GM18867 (cell line): ENCODE results near the gene LAMTOR4.

Experiments used
- ATAC-seq: cut with Tn5 transposase; IDR thresholded peaks from one replicate; pipeline ENCODE4 v1.9.1; 2021; ENCODE audit warnings: mild to moderate bottlenecking, moderate library complexity; ENCODE audit not compliant: unreplicated experiment

Gene LAMTOR4

GRCh38 chr7:100148559-100149328 is at the start of gene LAMTOR4:
TSS of gene LAMTOR4 (plus strand) at chr7:100148918. CDS start at chr7:100148973, 55 bp downstream.
- peak; percentile 97 for ATAC-seq

GRCh38 chr7:100099452-100099851 is 49.3 kb upstream of the LAMTOR4 start:
- no peak for ATAC-seq

DNA sequence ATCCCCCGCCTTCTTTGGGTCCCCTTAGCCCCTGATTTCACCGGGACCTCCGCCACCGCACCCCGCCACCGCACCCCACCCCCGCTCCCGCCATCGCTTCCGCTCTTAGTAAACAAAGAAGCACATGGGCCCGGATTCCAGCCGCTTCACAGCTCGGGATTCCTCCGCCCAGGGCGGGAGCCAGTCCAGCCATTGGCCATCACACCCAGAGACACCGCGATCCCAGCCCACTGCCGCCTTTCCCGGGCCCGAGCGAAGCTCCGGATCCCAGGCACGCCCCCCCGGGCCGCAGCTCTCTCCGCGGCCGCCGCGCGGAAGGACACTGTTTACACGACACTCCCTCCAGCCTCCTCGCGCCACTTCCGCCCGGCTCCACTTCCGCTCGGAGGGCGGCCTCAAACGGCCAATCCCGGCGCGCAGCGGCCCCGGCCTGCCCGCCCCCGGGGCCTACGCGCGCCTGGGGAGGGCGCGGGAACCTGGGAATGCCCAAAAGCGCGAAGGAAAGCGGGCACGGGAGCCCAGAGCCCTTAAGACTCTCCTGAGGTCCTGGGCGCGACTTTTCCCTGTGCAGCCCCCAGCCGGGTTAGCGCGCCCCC is 48.2 kb upstream of the LAMTOR4 start:
- peak; percentile 58 for ATAC-seq

DNA sequence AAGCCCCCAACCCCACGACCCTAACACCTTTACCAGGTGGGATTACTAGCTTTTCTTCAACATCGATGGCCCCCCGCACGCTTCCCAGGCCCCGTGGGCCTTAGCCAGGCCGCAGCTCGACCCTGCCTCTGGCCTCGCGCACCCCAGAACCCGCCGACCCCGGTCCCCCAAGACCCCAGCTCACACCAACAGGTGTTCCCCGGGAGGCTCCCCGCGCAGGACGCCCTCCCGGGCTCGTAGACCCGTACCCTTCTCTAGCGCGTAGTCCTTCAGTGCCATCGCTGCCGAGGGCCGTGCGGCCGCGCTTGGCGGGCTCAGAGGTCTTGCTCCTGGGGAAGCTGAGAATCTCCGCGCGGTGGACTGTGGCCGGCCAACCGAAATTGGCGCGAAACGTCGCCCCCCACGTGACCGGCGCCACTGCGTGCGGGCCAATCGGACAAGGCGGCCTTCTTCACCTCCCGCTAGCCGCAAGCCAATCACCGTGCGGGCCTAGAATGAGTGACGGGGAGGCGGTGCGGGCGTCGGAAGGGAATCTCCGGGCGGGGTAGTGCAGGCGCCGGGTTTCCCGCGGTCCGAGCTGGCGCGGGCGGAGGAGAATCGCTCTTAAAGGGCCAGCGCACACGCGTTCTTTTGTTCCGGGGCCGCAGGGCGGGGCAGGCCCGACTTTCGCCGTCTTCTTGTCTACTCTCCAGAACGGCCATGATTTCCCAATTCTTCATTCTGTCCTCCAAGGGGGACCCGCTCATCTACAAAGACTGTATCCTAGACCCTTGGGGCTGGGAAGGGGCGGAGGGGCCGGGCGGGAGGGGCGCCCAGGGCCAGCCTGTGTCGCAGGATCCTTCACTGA is 47.5 kb upstream of the LAMTOR4 start, which contains the start of the genes AP4M1 and MCM7:
Gene AP4M1, plus strand, starts transcription at position 628 of the 847 bp plus-strand sequence. Its CDS starts 72 bp downstream, at position 700.
Gene MCM7, minus strand, starts transcription at position 382 of the 847 bp plus-strand sequence. Its CDS starts 103 bp downstream, at position 279.
- ATAC-seq: peak; percentile 79

DNA sequence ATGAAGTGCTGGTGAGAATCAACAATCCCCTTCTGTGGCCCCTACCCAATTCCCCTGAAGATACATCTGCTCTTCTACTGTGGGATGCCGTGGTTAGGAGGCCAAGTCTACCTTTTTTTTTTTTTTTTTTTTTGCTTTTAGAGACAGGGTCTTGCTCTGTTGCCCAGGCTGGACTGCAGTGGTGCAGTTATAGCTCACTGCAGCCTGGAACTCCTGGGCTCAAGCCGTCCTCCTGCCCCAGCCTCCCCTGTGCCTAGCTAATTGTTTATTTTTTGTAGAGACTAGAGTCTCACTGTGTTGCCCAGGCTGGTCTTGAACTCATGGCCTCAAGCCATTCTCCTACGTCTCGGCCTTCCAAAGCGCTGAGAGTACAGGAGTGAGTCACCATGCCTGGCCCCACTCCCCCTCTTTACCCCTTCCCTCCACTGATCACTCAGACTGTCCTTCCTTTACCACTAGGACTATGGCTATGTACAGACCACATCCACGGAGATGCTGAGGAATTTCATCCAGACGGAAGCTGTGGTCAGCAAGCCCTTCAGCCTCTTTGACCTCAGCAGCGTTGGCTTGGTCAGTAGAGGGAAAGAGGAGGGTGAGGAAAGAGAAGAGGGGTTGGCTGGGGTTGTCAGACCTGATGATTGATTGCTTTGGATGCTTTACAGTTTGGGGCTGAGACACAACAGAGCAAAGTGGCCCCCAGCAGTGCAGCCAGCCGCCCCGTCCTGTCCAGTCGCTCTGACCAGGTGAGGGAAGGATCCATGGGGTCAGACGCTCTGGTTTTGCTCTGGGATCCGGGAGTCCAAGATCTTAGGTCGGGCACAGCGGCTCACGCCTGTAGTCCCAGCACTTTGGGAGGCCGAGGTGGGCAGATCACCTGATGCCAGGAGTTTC is 45.5 kb upstream of the LAMTOR4 start:
- ATAC-seq: no peak

GRCh38 chr7:100105534-100105933 is 43.2 kb upstream of the LAMTOR4 start:
- no peak for ATAC-seq

GRCh38 chr7:100106633-100107032 is 42.1 kb upstream of the LAMTOR4 start:
- ATAC-seq: no peak

DNA sequence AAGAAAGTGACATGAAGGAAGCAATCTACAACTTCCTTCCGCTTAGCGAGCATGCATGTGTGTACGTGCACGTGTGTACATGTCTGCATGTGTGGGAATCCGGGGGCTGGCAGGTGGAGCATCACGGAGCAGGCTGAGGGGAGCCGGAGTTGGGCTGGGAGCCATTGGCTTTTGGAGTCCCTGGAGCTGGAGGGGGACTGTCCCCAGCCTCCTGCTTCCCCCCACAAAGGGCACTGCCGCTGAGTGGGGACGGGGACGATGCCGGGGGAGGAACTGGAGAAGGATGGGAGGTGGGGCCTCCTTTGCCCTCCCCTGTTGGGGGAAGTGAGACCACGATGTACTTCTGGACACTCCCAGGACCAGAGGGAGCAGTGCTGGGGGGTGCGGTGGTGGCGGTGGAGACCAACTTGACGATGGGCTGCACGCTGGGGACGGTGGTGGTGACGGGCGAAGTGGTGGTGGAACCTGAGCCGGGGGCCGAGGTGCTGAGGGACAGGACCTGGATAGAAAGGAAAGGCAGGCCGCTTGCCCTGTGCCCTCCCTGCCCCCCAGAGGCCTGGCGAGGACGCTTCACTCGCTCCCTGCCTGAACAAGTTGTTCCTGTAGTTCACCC is 41.5 kb upstream of the LAMTOR4 start:
- no peak for ATAC-seq

GRCh38 chr7:100107890-100108289 is 40.8 kb upstream of the LAMTOR4 start:
- no peak for ATAC-seq

GRCh38 chr7:100109521-100110163 is 39.1 kb upstream of the LAMTOR4 start:
- ATAC-seq: no peak

DNA sequence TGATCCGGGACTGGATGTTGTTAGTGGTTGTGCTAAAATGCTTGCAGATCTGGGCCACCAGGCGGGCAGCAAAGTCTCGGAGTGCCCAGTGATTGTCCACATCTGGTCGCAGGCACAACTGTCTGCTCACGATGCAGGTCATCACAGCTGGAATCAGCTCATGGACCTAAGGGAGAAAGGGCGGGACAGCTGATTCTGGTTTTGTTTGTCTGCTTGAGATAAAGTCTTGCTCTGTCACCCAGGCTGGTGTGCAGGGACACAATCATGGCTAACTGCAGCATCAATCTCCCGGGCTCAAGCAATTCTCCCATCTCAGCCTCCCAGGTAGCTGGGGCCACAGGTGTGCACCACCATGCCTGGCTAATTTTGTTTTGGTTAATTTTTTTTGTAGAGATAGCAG is 37.6 kb upstream of the LAMTOR4 start:
- ATAC-seq: no peak

GRCh38 chr7:100111914-100112313 is 36.8 kb upstream of the LAMTOR4 start:
- ATAC-seq: no peak

DNA sequence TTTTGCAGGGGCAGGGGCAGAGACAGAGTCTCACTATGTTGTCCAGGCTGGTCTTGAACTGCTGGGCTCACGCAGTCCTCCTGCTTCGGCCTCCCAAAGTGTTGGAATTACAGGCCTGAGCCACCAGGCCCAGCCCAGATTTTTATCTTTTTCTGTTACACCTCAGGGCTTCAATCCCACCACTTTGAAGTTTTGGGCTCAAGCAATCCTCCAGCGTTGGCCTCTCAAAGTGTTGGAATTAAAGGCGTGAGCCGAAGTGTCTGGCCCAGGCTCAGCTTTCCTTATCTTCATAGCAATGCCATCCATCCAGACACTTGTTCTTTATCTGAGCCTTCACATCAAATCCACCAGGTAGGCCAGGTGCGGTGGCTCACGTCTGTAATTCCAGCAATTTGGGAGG is 33.7 kb upstream of the LAMTOR4 start:
- ATAC-seq: no peak

DNA sequence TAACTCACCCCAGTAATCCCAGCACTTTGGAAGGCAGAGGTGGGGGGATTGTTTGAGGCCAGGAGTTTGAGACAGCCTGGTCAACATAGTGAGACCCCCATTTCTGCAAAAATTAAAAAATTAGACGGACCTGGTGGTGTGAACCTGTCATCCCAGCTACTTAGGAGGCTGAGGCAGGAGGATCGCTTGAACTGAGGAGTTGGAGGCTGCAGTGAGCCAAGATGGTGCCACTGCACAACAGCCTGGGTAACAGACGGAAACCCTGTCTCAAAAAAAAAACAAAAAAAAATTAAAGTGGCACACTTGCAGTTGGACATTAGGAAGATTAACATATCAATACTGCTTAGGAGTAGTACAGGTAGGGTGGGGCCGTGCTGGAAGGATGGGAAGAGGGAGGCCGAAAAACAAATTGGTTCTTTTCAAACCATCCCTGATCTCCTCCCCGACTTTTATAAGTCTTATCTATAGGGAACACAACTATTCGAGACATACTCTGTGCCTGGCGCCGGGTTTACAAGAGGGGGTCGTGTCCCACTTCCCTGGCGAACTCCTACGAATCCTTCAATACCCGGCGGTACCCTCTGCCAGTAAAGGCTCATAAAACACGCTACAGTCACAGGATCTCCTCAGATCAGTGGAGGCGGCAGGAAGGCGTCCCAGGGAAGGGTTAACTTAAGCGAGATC is 30.2 kb upstream of the LAMTOR4 start:
- no peak for ATAC-seq

DNA sequence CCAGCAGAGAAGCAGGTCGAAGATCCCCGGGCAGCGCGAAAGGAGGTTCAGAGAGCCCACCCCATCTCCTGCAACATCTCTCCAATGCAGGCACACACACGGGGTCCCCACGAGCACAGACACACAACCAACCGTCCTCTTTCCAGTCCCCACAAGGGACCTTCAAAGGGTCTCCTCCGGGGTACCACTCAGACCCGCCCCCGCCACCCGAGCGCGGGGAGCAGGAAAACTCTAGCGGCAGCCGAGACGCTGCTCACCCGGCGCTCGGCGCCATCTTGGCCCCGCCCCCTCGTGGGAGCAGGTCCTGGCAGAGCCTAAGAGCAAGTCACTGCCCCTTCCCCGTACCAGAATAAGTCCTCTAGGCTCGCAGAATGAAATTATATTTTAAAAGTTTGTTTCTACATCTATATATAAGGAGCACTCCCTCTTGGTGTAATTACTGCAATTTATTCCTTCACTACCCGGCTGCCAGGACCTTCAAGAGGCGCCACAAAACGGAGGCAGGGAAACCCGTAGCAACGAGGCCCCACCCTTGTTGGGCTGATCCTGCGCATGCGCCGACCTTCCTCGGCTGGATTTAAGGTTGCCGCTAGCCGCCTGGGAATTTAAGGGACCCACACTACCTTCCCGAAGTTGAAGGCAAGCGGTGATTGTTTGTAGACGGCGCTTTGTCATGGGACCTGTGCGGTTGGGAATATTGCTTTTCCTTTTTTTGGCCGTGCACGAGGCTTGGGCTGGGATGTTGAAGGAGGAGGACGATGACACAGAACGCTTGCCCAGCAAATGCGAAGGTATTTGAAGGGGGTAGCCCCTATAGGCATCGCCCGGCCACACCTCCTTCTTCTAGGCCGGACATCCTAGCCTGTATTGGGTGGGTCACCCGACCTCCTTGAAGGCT is 29.4 kb upstream of the LAMTOR4 start, which contains the start of the genes CNPY4 and TAF6:
Gene CNPY4, plus strand, starts transcription at position 563 of the 898 bp plus-strand sequence. Its CDS starts 111 bp downstream, at position 674.
Gene TAF6, minus strand, starts transcription at position 287 of the 898 bp plus-strand sequence. CDS start 5,149 bp downstream, outside the sequence.
- peak; percentile 69 for ATAC-seq

GRCh38 chr7:100119970-100120732 is 28.6 kb upstream of the LAMTOR4 start:
- peak; percentile 33 for ATAC-seq

DNA sequence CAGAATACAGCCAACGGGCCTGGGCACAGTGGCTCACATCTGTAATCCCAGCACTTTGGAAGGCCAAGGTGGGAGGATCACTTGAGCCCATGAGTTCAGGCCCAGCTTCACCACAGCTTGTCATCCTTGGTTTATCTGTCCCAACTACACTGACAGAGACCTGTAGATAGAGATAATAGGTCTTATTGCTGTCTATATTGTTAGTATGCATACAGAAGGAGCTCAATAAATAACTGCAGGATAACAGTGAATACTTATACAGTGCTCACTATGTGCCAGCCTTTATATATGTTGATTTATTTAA is 28.0 kb upstream of the LAMTOR4 start:
- ATAC-seq: no peak
